RWPE2 (cell line): ENCODE results near the gene ISM1.

Experiments used
- ATAC-seq: fragments of 200-7000 bp; cut with Tn5 transposase; 3 replicates; pipeline ENCODE4 v1.9.1; 2021; ENCODE audit warnings: low read depth
- DNase-seq: peaks from one replicate; pipeline ENCODE4 v3.0.0-alpha.2; 2020; ENCODE audit warnings: low spot score
- H3K27ac ChIP-seq: fragments of 450-650 bp; 2 replicates; pipeline ENCODE4 v1.5.1; 2017; ENCODE audit warnings: mild to moderate bottlenecking; ENCODE audit not compliant: poor library complexity, severe bottlenecking
- H3K27me3 ChIP-seq: fragments of 250-450 bp; sonication (Bioruptor Pico); 2 replicates; pipeline ENCODE4 v1.5.1; 2021; ENCODE audit warnings: mild to moderate bottlenecking, moderate library complexity; ENCODE audit not compliant: insufficient read depth, poor library complexity, severe bottlenecking
- H3K36me3 ChIP-seq: fragments of 250-450 bp; sonication (Bioruptor Pico); 2 replicates; pipeline ENCODE4 v1.5.1; 2020; ENCODE audit warnings: low read depth, mild to moderate bottlenecking, moderate library complexity
- H3K4me1 ChIP-seq: fragments of 250-450 bp; sonication (Bioruptor Pico); 2 replicates; pipeline ENCODE4 v1.5.1; 2021; ENCODE audit warnings: mild to moderate bottlenecking, moderate library complexity; ENCODE audit not compliant: insufficient read depth, poor library complexity, severe bottlenecking
- H3K4me3 ChIP-seq: fragments of 250-450 bp; sonication (Bioruptor Pico); 2 replicates; pipeline ENCODE4 v1.5.1; 2021; ENCODE audit warnings: mild to moderate bottlenecking, moderate library complexity; ENCODE audit not compliant: severe bottlenecking
- H3K9me3 ChIP-seq: fragments of 250-450 bp; sonication (Bioruptor Pico); 2 replicates; pipeline ENCODE4 v1.5.1; 2021; ENCODE audit warnings: mild to moderate bottlenecking, moderate library complexity; ENCODE audit not compliant: severe bottlenecking
- TF ChIP-seq, protein P1 (sequence below): fragments of 450-650 bp; IDR thresholded peaks from one replicate; pipeline ENCODE4 v1.5.1; 2017; ENCODE audit warnings: mild to moderate bottlenecking, moderate library complexity; ENCODE audit not compliant: poor library complexity, severe bottlenecking

Gene ISM1

GRCh38 chr20:13274275-13274861 is 53.3 kb downstream of the ISM1 start:
- Histone ChIP-seq H3K27me3 (peaks cover 3% of the 10 kb centered on the region), H3K4me1 (no peaks in the 10 kb centered on the region), H3K4me3 (no peak overlapping the region), H3K9me3 (no peaks in the 10 kb centered on the region), H3K27ac (no peak overlapping the region), H3K36me3 (no peaks in the 10 kb centered on the region)
- ATAC-seq (no peak), DNase-seq (no peak)
- TF ChIP-seq, protein P1, sequence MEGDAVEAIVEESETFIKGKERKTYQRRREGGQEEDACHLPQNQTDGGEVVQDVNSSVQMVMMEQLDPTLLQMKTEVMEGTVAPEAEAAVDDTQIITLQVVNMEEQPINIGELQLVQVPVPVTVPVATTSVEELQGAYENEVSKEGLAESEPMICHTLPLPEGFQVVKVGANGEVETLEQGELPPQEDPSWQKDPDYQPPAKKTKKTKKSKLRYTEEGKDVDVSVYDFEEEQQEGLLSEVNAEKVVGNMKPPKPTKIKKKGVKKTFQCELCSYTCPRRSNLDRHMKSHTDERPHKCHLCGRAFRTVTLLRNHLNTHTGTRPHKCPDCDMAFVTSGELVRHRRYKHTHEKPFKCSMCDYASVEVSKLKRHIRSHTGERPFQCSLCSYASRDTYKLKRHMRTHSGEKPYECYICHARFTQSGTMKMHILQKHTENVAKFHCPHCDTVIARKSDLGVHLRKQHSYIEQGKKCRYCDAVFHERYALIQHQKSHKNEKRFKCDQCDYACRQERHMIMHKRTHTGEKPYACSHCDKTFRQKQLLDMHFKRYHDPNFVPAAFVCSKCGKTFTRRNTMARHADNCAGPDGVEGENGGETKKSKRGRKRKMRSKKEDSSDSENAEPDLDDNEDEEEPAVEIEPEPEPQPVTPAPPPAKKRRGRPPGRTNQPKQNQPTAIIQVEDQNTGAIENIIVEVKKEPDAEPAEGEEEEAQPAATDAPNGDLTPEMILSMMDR, result no peak

DNA sequence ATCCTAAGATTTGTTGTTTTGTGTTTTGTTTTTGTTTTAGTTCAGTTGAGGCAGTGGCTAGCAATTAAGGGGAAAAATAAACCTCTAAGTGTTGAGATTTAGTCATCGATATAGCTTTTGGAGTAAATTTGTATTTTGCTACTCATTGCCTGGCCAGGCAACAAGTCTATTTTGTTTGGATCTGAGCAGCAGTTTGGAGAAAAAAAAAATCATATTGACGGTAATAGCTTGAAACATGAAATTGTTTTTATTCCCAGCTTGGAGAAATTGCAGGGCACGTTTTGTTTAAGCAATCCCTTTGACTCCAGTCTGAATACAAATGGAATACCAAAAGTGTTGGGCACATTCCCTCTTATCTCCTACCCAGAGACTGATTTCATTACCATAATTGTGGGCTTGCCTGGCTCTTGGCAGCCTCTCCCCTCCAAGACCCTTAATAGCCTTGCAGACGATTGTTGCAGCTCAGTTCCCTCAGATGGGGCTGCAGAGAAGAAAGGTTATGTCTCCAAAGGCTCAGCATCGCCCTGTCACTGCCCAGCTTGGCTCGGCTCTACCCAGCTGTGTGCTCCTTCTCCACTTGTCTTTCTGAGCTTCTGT is 56.0 kb downstream of the ISM1 start:
- Histone ChIP-seq H3K27me3 (no peaks in the 10 kb centered on the region), H3K4me1 (no peaks in the 10 kb centered on the region), H3K36me3 (no peaks in the 10 kb centered on the region), H3K9me3 (no peaks in the 10 kb centered on the region), H3K27ac (no peak overlapping the region), H3K4me3 (no peak overlapping the region)
- no peak for DNase-seq
- TF ChIP-seq, protein P1, result no peak
- no peak for ATAC-seq

DNA sequence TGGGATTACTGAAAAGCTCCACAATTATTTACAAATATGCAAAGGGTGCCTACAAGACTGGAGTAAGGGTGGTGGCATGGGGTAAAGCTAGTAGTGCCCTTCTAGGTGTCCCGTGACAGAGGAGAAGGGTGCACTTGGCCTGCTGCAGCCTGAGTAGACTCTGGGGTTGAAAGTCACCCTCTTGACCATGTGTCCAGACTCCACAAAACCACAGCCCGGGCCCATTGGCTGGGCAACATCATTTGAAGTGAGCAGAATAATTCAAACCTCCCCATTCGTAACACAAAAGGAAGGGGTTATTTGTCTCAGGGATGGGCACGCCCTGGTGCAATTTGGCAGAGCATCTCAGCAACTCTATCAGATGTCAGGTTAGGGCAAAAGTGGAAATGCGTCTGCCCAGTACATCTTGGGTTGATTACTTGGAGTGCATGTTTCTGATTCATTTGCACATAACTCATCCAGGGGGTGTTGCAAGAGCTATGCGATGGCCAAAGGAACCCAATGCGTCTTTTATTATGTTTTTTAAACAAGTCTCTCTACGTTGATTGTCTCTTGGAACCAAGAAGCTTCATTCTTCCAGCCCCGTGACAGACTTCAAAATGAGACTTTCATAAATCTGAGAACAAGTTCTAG is 56.7 kb downstream of the ISM1 start:
- no peaks in the 10 kb centered on the region for H3K27me3 ChIP-seq
- no peaks in the 10 kb centered on the region for H3K36me3 ChIP-seq
- no peak for ATAC-seq
- no peak overlapping the region for H3K4me3 ChIP-seq
- H3K27ac ChIP-seq, result no peak overlapping the region
- H3K4me1 ChIP-seq, result no peaks in the 10 kb centered on the region
- no peak for DNase-seq
- TF ChIP-seq, protein P1, result no peak
- no peaks in the 10 kb centered on the region for H3K9me3 ChIP-seq

GRCh38 chr20:13278812-13279570 is 57.9 kb downstream of the ISM1 start:
- no peak for DNase-seq

More at GRCh38 chr20:13278812-13279570, 57.9 kb downstream of the ISM1 start:
- Histone ChIP-seq H3K27ac (no peak overlapping the region), H3K27me3 (no peaks in the 10 kb centered on the region), H3K9me3 (no peaks in the 10 kb centered on the region), H3K4me1 (no peaks in the 10 kb centered on the region), H3K36me3 (no peaks in the 10 kb centered on the region), H3K4me3 (no peak overlapping the region)
- TF ChIP-seq, protein P1, result no peak
- no peak for ATAC-seq
